Jurkat, Clone E6-1 (cell line): ENCODE data around the gene SPARCL1. TPM values are rescaled to one million over a fixed set of nuclear protein-coding genes. Genes with fewer than 3 reads are reported as not detected.
"Not testable (repeated sequence)": the region's sequence is repeated elsewhere in the genome, so short reads cannot be mapped to it uniquely, and the experiment has no call there.

Source experiments
- DNase-seq: peaks from one replicate; pipeline ENCODE4 v3.0.0-alpha.2; 2011; ENCODE audit warnings: low read depth, low spot score
- H3K4me3 ChIP-seq: 2 replicates; pipeline ENCODE4 v1.5.1; 2011; ENCODE audit warnings: mild to moderate bottlenecking, low read length, control low read depth, moderate library complexity
- polyA plus RNA-seq: library from polyadenylated mRNA; unstranded; fragments of >200 nt; gene quantifications from one replicate; pipeline ENCODE4 v1.2.1, GENCODE V29; 2012; ENCODE audit warnings: missing spikeins; ENCODE audit not compliant: insufficient read length, insufficient read depth

SPARCL1 gene
- not detected for polyA plus RNA-seq

- DNase-seq, result no peak
- no peak within 1 kb of the TSS for H3K4me3 ChIP-seq
Observed at GRCh38 chr4:87529187-87529586, at the start of gene SPARCL1. Gene SPARCL1, minus strand, starts transcription at chr4:87529376. Its CDS starts 29,802 bp downstream, at chr4:87499574.

- no peak overlapping the region for H3K4me3 ChIP-seq
- DNase-seq, result no peak
Observed at GRCh38 chr4:87575983-87576382, 46.8 kb upstream of the SPARCL1 start.

- DNase-seq, result no peak
- H3K4me3 ChIP-seq, result no peak overlapping the region
Observed at GRCh38 chr4:87575408-87575807, 46.2 kb upstream of the SPARCL1 start.

- DNase-seq, result no peak
- H3K4me3 ChIP-seq, result no peak overlapping the region
Observed at GRCh38 chr4:87574996-87575395, 45.8 kb upstream of the SPARCL1 start.

GRCh38 chr4:87574376-87574775, 45.2 kb upstream of the SPARCL1 start:
- not testable (repeated sequence) for H3K4me3 ChIP-seq, DNase-seq

GRCh38 chr4:87570290-87570805, 41.2 kb upstream of the SPARCL1 start:
- DNase-seq, result no peak
- H3K4me3 ChIP-seq, result no peak overlapping the region

- no peak for DNase-seq
- no peak overlapping the region for H3K4me3 ChIP-seq
Observed at GRCh38 chr4:87567191-87567590, 38.0 kb upstream of the SPARCL1 start.

- no peak overlapping the region for H3K4me3 ChIP-seq
- DNase-seq, result no peak
Observed at GRCh38 chr4:87566276-87566675, 37.1 kb upstream of the SPARCL1 start.

GRCh38 chr4:87565746-87566145, 36.6 kb upstream of the SPARCL1 start:
- DNase-seq, result no peak
- no peak overlapping the region for H3K4me3 ChIP-seq

- H3K4me3 ChIP-seq, result no peak overlapping the region
- DNase-seq, result no peak
Observed at GRCh38 chr4:87560802-87561201, 31.6 kb upstream of the SPARCL1 start.

GRCh38 chr4:87559090-87559837, 30.1 kb upstream of the SPARCL1 start:
- no peak overlapping the region for H3K4me3 ChIP-seq
- peak; percentile 51 for DNase-seq

GRCh38 chr4:87557348-87557747, 28.2 kb upstream of the SPARCL1 start:
- no peak for DNase-seq
- H3K4me3 ChIP-seq, result no peak overlapping the region

- no peak for DNase-seq
- no peak overlapping the region for H3K4me3 ChIP-seq
Observed at GRCh38 chr4:87555773-87556619, 26.8 kb upstream of the SPARCL1 start.

- no peak overlapping the region for H3K4me3 ChIP-seq
- DNase-seq, result no peak
Observed at GRCh38 chr4:87553182-87553581, 24.0 kb upstream of the SPARCL1 start.

GRCh38 chr4:87551361-87551760, 22.2 kb upstream of the SPARCL1 start:
- no peak for DNase-seq
- no peak overlapping the region for H3K4me3 ChIP-seq

- DNase-seq, result no peak
- no peak overlapping the region for H3K4me3 ChIP-seq
Observed at GRCh38 chr4:87547016-87547708, 18.0 kb upstream of the SPARCL1 start.

- no peak overlapping the region for H3K4me3 ChIP-seq
- no peak for DNase-seq
Observed at GRCh38 chr4:87545052-87545451, 15.9 kb upstream of the SPARCL1 start.

GRCh38 chr4:87543835-87544461, 14.8 kb upstream of the SPARCL1 start:
- DNase-seq, result no peak
- H3K4me3 ChIP-seq, result no peak overlapping the region

GRCh38 chr4:87542734-87543312, 13.6 kb upstream of the SPARCL1 start:
- no peak for DNase-seq
- H3K4me3 ChIP-seq, result no peak overlapping the region
